ENCODE measurements around the gene SKIL.

GRCh38 chr3:170441412-170441811, 83.9 kb downstream of the SKIL start:
- TF ChIP-seq, protein P1, sequence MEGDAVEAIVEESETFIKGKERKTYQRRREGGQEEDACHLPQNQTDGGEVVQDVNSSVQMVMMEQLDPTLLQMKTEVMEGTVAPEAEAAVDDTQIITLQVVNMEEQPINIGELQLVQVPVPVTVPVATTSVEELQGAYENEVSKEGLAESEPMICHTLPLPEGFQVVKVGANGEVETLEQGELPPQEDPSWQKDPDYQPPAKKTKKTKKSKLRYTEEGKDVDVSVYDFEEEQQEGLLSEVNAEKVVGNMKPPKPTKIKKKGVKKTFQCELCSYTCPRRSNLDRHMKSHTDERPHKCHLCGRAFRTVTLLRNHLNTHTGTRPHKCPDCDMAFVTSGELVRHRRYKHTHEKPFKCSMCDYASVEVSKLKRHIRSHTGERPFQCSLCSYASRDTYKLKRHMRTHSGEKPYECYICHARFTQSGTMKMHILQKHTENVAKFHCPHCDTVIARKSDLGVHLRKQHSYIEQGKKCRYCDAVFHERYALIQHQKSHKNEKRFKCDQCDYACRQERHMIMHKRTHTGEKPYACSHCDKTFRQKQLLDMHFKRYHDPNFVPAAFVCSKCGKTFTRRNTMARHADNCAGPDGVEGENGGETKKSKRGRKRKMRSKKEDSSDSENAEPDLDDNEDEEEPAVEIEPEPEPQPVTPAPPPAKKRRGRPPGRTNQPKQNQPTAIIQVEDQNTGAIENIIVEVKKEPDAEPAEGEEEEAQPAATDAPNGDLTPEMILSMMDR (conservative IDR thresholded peaks at IDR 0.05; ENCODE audit: low read depth in 2 of 2): no peak
- TF ChIP-seq EZH2 (IDR thresholded peaks at IDR 0.05; ENCODE audit: low read depth, unreplicated experiment) (no peak), POLR2AphosphoS5 (IDR thresholded peaks at IDR 0.05; ENCODE audit: low read depth) (no peak), EZH2phosphoT487 (IDR thresholded peaks at IDR 0.05; ENCODE audit: unreplicated experiment) (no peak), CREB1 (CRISPR knock-in tag; IDR thresholded peaks at IDR 0.05; ENCODE audit: low read depth) (no peak), JUNB (IDR thresholded peaks at IDR 0.05; ENCODE audit: unreplicated experiment) (no peak)
- TF ChIP-seq, protein P2, sequence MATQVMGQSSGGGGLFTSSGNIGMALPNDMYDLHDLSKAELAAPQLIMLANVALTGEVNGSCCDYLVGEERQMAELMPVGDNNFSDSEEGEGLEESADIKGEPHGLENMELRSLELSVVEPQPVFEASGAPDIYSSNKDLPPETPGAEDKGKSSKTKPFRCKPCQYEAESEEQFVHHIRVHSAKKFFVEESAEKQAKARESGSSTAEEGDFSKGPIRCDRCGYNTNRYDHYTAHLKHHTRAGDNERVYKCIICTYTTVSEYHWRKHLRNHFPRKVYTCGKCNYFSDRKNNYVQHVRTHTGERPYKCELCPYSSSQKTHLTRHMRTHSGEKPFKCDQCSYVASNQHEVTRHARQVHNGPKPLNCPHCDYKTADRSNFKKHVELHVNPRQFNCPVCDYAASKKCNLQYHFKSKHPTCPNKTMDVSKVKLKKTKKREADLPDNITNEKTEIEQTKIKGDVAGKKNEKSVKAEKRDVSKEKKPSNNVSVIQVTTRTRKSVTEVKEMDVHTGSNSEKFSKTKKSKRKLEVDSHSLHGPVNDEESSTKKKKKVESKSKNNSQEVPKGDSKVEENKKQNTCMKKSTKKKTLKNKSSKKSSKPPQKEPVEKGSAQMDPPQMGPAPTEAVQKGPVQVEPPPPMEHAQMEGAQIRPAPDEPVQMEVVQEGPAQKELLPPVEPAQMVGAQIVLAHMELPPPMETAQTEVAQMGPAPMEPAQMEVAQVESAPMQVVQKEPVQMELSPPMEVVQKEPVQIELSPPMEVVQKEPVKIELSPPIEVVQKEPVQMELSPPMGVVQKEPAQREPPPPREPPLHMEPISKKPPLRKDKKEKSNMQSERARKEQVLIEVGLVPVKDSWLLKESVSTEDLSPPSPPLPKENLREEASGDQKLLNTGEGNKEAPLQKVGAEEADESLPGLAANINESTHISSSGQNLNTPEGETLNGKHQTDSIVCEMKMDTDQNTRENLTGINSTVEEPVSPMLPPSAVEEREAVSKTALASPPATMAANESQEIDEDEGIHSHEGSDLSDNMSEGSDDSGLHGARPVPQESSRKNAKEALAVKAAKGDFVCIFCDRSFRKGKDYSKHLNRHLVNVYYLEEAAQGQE (IDR thresholded peaks at IDR 0.05; ENCODE audit: unreplicated experiment): no peak

Data from GM23338 (cell line).